Epithelial cell of umbilical artery (primary cell): Measurements from ENCODE around the gene C19orf12. TPM values are rescaled to one million over a fixed set of nuclear protein-coding genes. Genes with fewer than 3 reads are reported as not detected.

Experiments
- total RNA-seq: library from RNA; depleted of rRNA; stranded (reverse); fragments of >200 nt; gene quantifications from 2 replicates; pipeline ENCODE4 v1.2.3, GENCODE V29; 2014

Gene C19orf12
- total RNA-seq = 17.8 and 18.2 TPM in 2 replicates

GRCh38 chr19:29714953-29715700 is at the start of gene C19orf12:
TSS of gene C19orf12 (minus strand) at chr19:29715261. CDS start at chr19:29708413, 6,848 bp downstream.

GRCh38 chr19:29665215-29665825 is 49.7 kb downstream of the C19orf12 start, which contains the start of gene PLEKHF1:
TSS of gene PLEKHF1 (plus strand) at chr19:29665461. CDS start at chr19:29673840, 8,379 bp downstream.

Other genes starting within 250 kb of the C19orf12 start
- gene VSTM2B, start 189.3 kb downstream of the C19orf12 start, total RNA-seq = not detected in 2 replicates
- 73.1 and 93.2 TPM in 2 replicates for gene POP4, start 109.0 kb downstream of the C19orf12 start, total RNA-seq
- 6.8 and 16.6 TPM in 2 replicates for gene PLEKHF1, start 49.8 kb downstream of the C19orf12 start, total RNA-seq
- gene CCNE1, start 96.7 kb upstream of the C19orf12 start, total RNA-seq = 9.1 and 9.4 TPM in 2 replicates
- 45.3 and 48.7 TPM in 2 replicates for gene URI1, start 227.0 kb upstream of the C19orf12 start, total RNA-seq